Astrocyte (in vitro differentiated cells and primary cell): Measurements from ENCODE around the gene SMTNL2. TPM values are rescaled to one million over a fixed set of nuclear protein-coding genes. Genes with fewer than 3 reads are reported as not detected.

ENCODE experiments used
- DNase-seq: peaks from one replicate; pipeline ENCODE4 v3.0.0-alpha.2; 2010; ENCODE audit warnings: low read depth
- FAIRE-seq: peaks from 2 replicates; lab custom pipeline; 2011; peaks lifted over from hg19 to GRCh38; lab: Jason Lieb, UNC
- H2AFZ ChIP-seq: 2 replicates; pipeline ENCODE4 v1.6.0; 2012; ENCODE audit warnings: low read depth, low read length, inconsistent platforms
- H3K27ac ChIP-seq: 2 replicates; pipeline ENCODE4 v1.5.1; 2011; ENCODE audit warnings: low read depth, low read length, inconsistent platforms
- H3K27me3 ChIP-seq: 2 replicates; pipeline ENCODE4 v1.6.0; 2011; ENCODE audit warnings: low read length, inconsistent platforms; ENCODE audit not compliant: insufficient read depth
- H3K36me3 ChIP-seq: 2 replicates; pipeline ENCODE4 v1.5.1; 2011; ENCODE audit warnings: low read length, inconsistent platforms; ENCODE audit not compliant: insufficient read depth
- H3K4me1 ChIP-seq: 2 replicates; pipeline ENCODE4 v1.5.1; 2011; ENCODE audit warnings: low read length, inconsistent platforms; ENCODE audit not compliant: insufficient read depth
- H3K4me2 ChIP-seq: 2 replicates; pipeline ENCODE4 v1.6.0; 2012; ENCODE audit warnings: low read length, inconsistent platforms
- H3K4me3 ChIP-seq: 2 replicates; pipeline ENCODE4 v1.5.1; 2011; ENCODE audit warnings: low read depth, mild to moderate bottlenecking, low read length, inconsistent platforms; ENCODE audit not compliant: insufficient read depth
- H3K79me2 ChIP-seq: 2 replicates; pipeline ENCODE4 v1.6.0; 2012; ENCODE audit warnings: mild to moderate bottlenecking, low read length, inconsistent platforms; ENCODE audit not compliant: insufficient read depth
- H3K9ac ChIP-seq: 2 replicates; pipeline ENCODE4 v1.6.0; 2012; ENCODE audit warnings: mild to moderate bottlenecking, low read length, inconsistent platforms
- H3K9me3 ChIP-seq: 2 replicates; pipeline ENCODE4 v1.5.1; 2012; ENCODE audit warnings: low read depth, mild to moderate bottlenecking, low read length, inconsistent platforms; ENCODE audit not compliant: insufficient read depth
- H4K20me1 ChIP-seq: 2 replicates; pipeline ENCODE4 v1.6.0; 2012; ENCODE audit warnings: low read length, inconsistent platforms; ENCODE audit not compliant: insufficient read depth
- H3K27ac Mint-ChIP-seq: one replicate; pipeline ENCODE4 v1.8.0; 2021; ENCODE audit warnings: mild to moderate bottlenecking, mixed read lengths; ENCODE audit not compliant: unreplicated experiment
- H3K27me3 Mint-ChIP-seq: one replicate; pipeline ENCODE4 v1.8.0; 2021; ENCODE audit warnings: low read depth, mixed read lengths; ENCODE audit not compliant: unreplicated experiment
- H3K36me3 Mint-ChIP-seq: one replicate; pipeline ENCODE4 v1.8.0; 2021; ENCODE audit warnings: low read depth, mixed read lengths; ENCODE audit not compliant: unreplicated experiment
- H3K4me1 Mint-ChIP-seq: one replicate; pipeline ENCODE4 v1.8.0; 2021; ENCODE audit warnings: low read depth, mixed read lengths; ENCODE audit not compliant: unreplicated experiment
- H3K4me3 Mint-ChIP-seq: one replicate; pipeline ENCODE4 v1.8.0; 2021; ENCODE audit warnings: mild to moderate bottlenecking, moderate library complexity, mixed read lengths; ENCODE audit not compliant: unreplicated experiment
- H3K9me3 Mint-ChIP-seq: one replicate; pipeline ENCODE4 v1.8.0; 2021; ENCODE audit warnings: mild to moderate bottlenecking, mixed read lengths; ENCODE audit not compliant: unreplicated experiment
- EZH2 ChIP-seq: IDR thresholded peaks from 2 replicates; pipeline ENCODE4 v1.6.1; 2012; ENCODE audit warnings: mild to moderate bottlenecking, low read length, inconsistent platforms; ENCODE audit not compliant: insufficient read depth
- total RNA-seq: library from RNA; stranded (reverse); gene quantifications from 2 replicates; pipeline ENCODE4 v1.2.1, GENCODE V29; 2021
- TF ChIP-seq, protein P1 (sequence below): IDR thresholded peaks from 2 replicates; pipeline ENCODE4 v1.5.1; 2011; ENCODE audit warnings: low read depth, mild to moderate bottlenecking, inconsistent platforms, low read length, moderate library complexity; ENCODE audit not compliant: insufficient read depth

Gene SMTNL2
- total RNA-seq, 1 donor from 2014 or later = 0.18 TPM

DNA sequence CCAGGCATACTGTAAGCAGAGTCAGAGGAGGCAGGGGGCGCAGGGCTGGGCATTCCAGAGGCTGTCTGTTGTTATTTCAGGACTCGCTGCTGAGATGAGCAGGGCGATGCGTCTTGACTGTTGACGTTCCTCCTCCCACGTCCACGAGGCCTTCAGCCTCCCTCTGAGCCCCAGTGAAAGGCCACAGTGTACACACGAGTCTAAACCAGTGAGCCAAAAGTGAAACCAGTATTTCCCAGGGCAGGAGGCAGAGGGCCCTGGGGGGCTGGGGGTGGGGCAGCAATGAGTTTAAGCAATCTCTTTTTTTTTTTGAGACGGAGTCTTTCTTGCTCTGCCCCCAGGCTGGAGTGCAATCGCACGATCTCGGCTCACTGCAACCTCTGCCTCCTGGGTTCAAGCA lies 21.5 kb downstream of the SMTNL2 start:
- Histone ChIP-seq H2AFZ (no peak overlapping the region), H3K36me3 (no peaks in the 10 kb centered on the region), H3K9ac (no peak overlapping the region), H3K4me3 (no peak overlapping the region), H3K27ac (no peak overlapping the region), H3K4me2 (no peak overlapping the region), H3K27me3 (peaks cover 33% of the 10 kb centered on the region), H3K79me2 (no peaks in the 10 kb centered on the region), H4K20me1 (no peaks in the 10 kb centered on the region), H3K4me1 (peaks cover 13% of the 10 kb centered on the region), H3K9me3 (no peaks in the 10 kb centered on the region)
- Mint-ChIP-seq H3K36me3 (no peaks in the 10 kb centered on the region), H3K4me1 (peaks cover 22% of the 10 kb centered on the region), H3K27ac (no peak overlapping the region), H3K4me3 (no peak overlapping the region), H3K27me3 (peaks cover 23% of the 10 kb centered on the region), H3K9me3 (no peaks in the 10 kb centered on the region)
- no peak for TF ChIP-seq EZH2
- TF ChIP-seq, protein P1, sequence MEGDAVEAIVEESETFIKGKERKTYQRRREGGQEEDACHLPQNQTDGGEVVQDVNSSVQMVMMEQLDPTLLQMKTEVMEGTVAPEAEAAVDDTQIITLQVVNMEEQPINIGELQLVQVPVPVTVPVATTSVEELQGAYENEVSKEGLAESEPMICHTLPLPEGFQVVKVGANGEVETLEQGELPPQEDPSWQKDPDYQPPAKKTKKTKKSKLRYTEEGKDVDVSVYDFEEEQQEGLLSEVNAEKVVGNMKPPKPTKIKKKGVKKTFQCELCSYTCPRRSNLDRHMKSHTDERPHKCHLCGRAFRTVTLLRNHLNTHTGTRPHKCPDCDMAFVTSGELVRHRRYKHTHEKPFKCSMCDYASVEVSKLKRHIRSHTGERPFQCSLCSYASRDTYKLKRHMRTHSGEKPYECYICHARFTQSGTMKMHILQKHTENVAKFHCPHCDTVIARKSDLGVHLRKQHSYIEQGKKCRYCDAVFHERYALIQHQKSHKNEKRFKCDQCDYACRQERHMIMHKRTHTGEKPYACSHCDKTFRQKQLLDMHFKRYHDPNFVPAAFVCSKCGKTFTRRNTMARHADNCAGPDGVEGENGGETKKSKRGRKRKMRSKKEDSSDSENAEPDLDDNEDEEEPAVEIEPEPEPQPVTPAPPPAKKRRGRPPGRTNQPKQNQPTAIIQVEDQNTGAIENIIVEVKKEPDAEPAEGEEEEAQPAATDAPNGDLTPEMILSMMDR = no peak
- DNase-seq = no peak
- FAIRE-seq = no peak

DNA sequence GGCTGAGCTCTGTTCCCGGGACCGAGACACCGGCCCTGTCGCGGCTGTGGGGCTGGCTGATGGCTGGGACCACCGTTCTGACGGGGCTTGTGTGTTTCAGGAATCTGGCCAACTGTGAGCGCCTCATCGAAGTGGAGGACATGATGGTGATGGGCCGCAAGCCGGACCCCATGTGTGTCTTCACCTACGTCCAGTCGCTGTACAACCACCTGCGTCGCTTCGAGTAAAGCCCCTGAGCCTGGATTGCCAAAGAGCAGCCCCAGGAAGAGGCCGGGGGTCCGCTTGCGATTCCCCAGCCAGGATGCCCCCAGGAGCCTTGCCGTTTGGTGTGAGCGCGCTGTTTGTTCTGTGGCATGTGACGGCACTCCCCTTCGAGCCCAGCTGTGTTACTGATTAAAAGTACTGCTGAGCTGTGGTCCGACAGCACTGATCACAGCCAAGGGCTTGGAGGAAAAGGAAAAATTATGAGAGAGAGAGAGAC lies 23.0 kb downstream of the SMTNL2 start:
- Mint-ChIP-seq H3K27me3 (peaks cover 24% of the 10 kb centered on the region), H3K27ac (peak overlapping the region; percentile 41)
- no peak overlapping the region for H3K27ac ChIP-seq

DNA sequence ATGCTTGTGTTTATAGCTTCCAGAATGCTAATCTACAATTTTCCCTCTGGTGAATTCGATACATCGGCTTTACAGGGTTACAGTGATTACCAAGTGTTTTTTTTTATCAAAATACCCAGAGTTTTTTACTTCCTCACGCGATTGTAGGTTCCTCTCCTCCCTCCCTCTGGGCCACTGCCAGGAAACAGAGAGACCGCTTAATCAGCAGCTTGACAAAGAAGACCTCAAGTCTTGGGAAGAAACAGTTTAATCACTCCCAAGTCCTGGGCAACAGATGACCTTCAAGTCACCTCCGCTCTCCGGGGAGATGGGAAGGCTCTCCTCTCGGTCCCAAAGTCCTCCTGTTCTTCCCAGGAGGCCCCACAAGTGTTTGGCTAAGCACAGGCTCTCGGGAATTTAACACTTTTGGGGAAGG lies 23.5 kb downstream of the SMTNL2 start:
- Histone ChIP-seq H3K36me3 (no peaks in the 10 kb centered on the region), H3K27ac (no peak overlapping the region), H3K9ac (no peak overlapping the region), H3K9me3 (no peaks in the 10 kb centered on the region), H3K4me2 (peak overlapping the region; percentile 30), H3K4me1 (peaks cover 13% of the 10 kb centered on the region), H2AFZ (no peak overlapping the region), H3K79me2 (no peaks in the 10 kb centered on the region), H3K27me3 (peaks cover 33% of the 10 kb centered on the region), H4K20me1 (no peaks in the 10 kb centered on the region), H3K4me3 (no peak overlapping the region)
- Mint-ChIP-seq H3K9me3 (no peaks in the 10 kb centered on the region), H3K4me1 (peaks cover 22% of the 10 kb centered on the region), H3K27ac (peak overlapping the region; percentile 2), H3K36me3 (no peaks in the 10 kb centered on the region), H3K27me3 (peaks cover 23% of the 10 kb centered on the region), H3K4me3 (no peak overlapping the region)
- FAIRE-seq (no peak), DNase-seq (peak; percentile 58)
- TF ChIP-seq, protein P1 = no peak
- TF ChIP-seq EZH2 = no peak

More for the DNA sequence above, 23.0 kb downstream of the SMTNL2 start:
- TF ChIP-seq, protein P1 = no peak
- TF ChIP-seq EZH2 = no peak
- FAIRE-seq (no peak), DNase-seq (no peak)
- no peak overlapping the region for H2AFZ ChIP-seq
- H3K4me2 ChIP-seq = peak overlapping the region; percentile 30
- H3K9ac ChIP-seq = no peak overlapping the region
- no peaks in the 10 kb centered on the region for H3K36me3 ChIP-seq
- Mint-ChIP-seq H3K36me3 (no peaks in the 10 kb centered on the region), H3K9me3 (no peaks in the 10 kb centered on the region), H3K4me3 (no peak overlapping the region), H3K4me1 (peaks cover 22% of the 10 kb centered on the region)
- H3K9me3 ChIP-seq = no peaks in the 10 kb centered on the region
- peaks cover 13% of the 10 kb centered on the region for H3K4me1 ChIP-seq
- H3K79me2 ChIP-seq = no peaks in the 10 kb centered on the region
- H4K20me1 ChIP-seq = no peaks in the 10 kb centered on the region
- no peak overlapping the region for H3K4me3 ChIP-seq
- peaks cover 33% of the 10 kb centered on the region for H3K27me3 ChIP-seq
